Measurements from ENCODE around the gene CXCL11.

The CXCL11 gene

GRCh38 chr4:76035799-76036380, at the start of gene CXCL11:
Gene CXCL11 (minus strand): TSS chr4:76036070. CDS start chr4:76035987, 83 bp downstream.
- Histone ChIP-seq H3K36me3 (replicated peaks; ENCODE audit: low read depth, low read length) (no peaks in the 10 kb centered on the region), H3K9ac (ENCODE audit: low read length) (peak within 1 kb of the TSS; percentile 32; the same call in 1 of the 2 replicates), H3K4me3 (ENCODE audit: low read length) (no peak within 1 kb of the TSS), H3K27me3 (ENCODE audit: low read depth, low read length) (no peaks in the 10 kb centered on the region), H3K9me3 (ENCODE audit: insufficient read depth, low read length) (no peaks in the 10 kb centered on the region), H2AFZ (ENCODE audit: low read depth, low read length) (peak within 1 kb of the TSS; percentile 88), H3K4me1 (ENCODE audit: low read length) (peaks cover 33% of the 10 kb centered on the region), H3K79me2 (ENCODE audit: low read length) (no peaks in the 10 kb centered on the region), H3K27ac (ENCODE audit: low read length) (peak within 1 kb of the TSS; percentile 43), H4K20me1 (ENCODE audit: insufficient read depth, low read length) (no peaks in the 10 kb centered on the region), H3K4me2 (ENCODE audit: low read length) (peak within 1 kb of the TSS; percentile 27)
- TF ChIP-seq CTCF (IDR thresholded peaks at IDR 0.05; ENCODE audit: low read depth, low read length), result no peak
- no peak for TF ChIP-seq EZH2phosphoT487 (IDR thresholded peaks at IDR 0.05; ENCODE audit: low read depth)

DNA sequence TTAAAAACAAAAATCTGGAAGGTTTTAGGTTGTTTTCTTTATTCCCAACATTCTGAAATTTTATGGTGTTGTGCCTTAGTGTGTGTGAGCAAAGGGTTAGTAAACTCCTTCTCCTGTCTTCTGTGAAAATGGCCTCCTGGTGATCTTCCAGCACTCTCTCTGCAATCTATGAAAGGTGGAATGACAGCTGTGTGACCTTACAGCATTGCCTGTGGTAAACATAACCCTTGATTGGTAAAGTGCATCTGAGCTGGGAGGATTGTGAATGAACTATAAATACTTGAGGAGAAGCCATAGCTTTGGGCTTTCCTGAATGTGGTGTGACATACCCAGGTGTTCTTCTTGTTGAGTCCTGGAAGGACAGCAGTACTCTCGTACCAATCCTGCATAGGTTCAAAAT, 48.7 kb upstream of the CXCL11 start:
- Histone ChIP-seq H2AFZ (ENCODE audit: low read depth, low read length) (no peak overlapping the region), H3K4me1 (ENCODE audit: low read length) (peaks cover 13% of the 10 kb centered on the region), H3K4me2 (ENCODE audit: low read length) (no peak overlapping the region), H3K36me3 (replicated peaks; ENCODE audit: low read depth, low read length) (no peaks in the 10 kb centered on the region), H3K27me3 (ENCODE audit: low read depth, low read length) (no peaks in the 10 kb centered on the region), H3K27ac (ENCODE audit: low read length) (no peak overlapping the region), H3K79me2 (ENCODE audit: low read length) (no peaks in the 10 kb centered on the region), H4K20me1 (ENCODE audit: insufficient read depth, low read length) (no peaks in the 10 kb centered on the region), H3K4me3 (ENCODE audit: low read length) (no peak overlapping the region), H3K9ac (ENCODE audit: low read length) (no peak overlapping the region), H3K9me3 (ENCODE audit: insufficient read depth, low read length) (no peaks in the 10 kb centered on the region)
- TF ChIP-seq CTCF (IDR thresholded peaks at IDR 0.05; ENCODE audit: low read depth, low read length) (no peak), EZH2phosphoT487 (IDR thresholded peaks at IDR 0.05; ENCODE audit: low read depth) (no peak)

DNA sequence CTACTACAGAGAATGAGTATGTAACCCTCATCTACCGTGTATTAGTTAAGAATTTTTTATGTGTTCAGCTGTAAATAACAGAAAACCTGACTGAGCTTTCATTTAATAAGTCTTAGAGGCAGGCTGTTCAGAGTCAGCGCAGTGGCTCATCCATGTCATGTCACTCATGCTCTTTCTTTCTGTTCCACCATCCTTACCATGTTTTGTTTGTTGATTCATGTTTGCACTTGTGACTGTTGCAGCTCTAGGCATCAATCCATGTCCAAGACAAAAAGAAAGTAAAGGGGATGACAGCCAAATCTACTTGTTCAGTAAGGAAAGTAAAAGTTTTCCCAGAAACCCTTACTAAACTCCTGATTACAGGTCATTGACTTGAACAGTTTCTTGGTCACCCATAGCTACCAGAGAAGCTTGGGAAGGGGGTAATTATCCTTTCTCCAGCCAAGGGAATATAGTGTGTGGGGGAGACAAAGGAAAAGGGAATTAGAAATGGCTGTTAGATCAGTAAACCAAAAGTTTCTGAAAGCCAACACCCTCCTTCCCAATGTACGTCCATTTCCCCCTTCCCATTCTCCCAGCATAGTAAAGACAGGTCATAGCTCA, 47.6 kb upstream of the CXCL11 start:
- peaks cover 13% of the 10 kb centered on the region for H3K4me1 ChIP-seq (ENCODE audit: low read length)
- no peaks in the 10 kb centered on the region for H4K20me1 ChIP-seq (ENCODE audit: insufficient read depth, low read length)
- no peak overlapping the region for H3K4me3 ChIP-seq (ENCODE audit: low read length)
- H3K36me3 ChIP-seq (replicated peaks; ENCODE audit: low read depth, low read length), result no peaks in the 10 kb centered on the region
- no peak overlapping the region for H3K9ac ChIP-seq (ENCODE audit: low read length)
- H3K79me2 ChIP-seq (ENCODE audit: low read length), result no peaks in the 10 kb centered on the region
- no peak overlapping the region for H3K4me2 ChIP-seq (ENCODE audit: low read length)
- H2AFZ ChIP-seq (ENCODE audit: low read depth, low read length), result no peak overlapping the region
- no peaks in the 10 kb centered on the region for H3K27me3 ChIP-seq (ENCODE audit: low read depth, low read length)
- TF ChIP-seq CTCF (IDR thresholded peaks at IDR 0.05; ENCODE audit: low read depth, low read length), result no peak
- no peak for TF ChIP-seq EZH2phosphoT487 (IDR thresholded peaks at IDR 0.05; ENCODE audit: low read depth)
- no peaks in the 10 kb centered on the region for H3K9me3 ChIP-seq (ENCODE audit: insufficient read depth, low read length)
- no peak overlapping the region for H3K27ac ChIP-seq (ENCODE audit: low read length)

- no peak overlapping the region for H3K27ac ChIP-seq (ENCODE audit: low read length)
- no peak for TF ChIP-seq EZH2phosphoT487 (IDR thresholded peaks at IDR 0.05; ENCODE audit: low read depth)
- no peak for TF ChIP-seq CTCF (IDR thresholded peaks at IDR 0.05; ENCODE audit: low read depth, low read length)
- H3K4me1 ChIP-seq (ENCODE audit: low read length), result peaks cover 6% of the 10 kb centered on the region; the same call in 1 of the 2 replicates
Observed at GRCh38 chr4:76078033-76078613, 42.3 kb upstream of the CXCL11 start.

More at GRCh38 chr4:76078033-76078613, 42.3 kb upstream of the CXCL11 start:
- Histone ChIP-seq H3K4me3 (ENCODE audit: low read length) (no peak overlapping the region), H3K36me3 (replicated peaks; ENCODE audit: low read depth, low read length) (no peaks in the 10 kb centered on the region), H4K20me1 (ENCODE audit: insufficient read depth, low read length) (no peaks in the 10 kb centered on the region), H3K9me3 (ENCODE audit: insufficient read depth, low read length) (no peaks in the 10 kb centered on the region), H3K9ac (ENCODE audit: low read length) (no peak overlapping the region), H2AFZ (ENCODE audit: low read depth, low read length) (no peak overlapping the region), H3K4me2 (ENCODE audit: low read length) (no peak overlapping the region), H3K79me2 (ENCODE audit: low read length) (no peaks in the 10 kb centered on the region), H3K27me3 (ENCODE audit: low read depth, low read length) (no peaks in the 10 kb centered on the region)
